GM12864 (cell line): ENCODE data around the gene SSH2.
A peak's percentile ranks its signal among the peaks of the same experiment; 100 is the strongest.
"Not testable (repeated sequence)": the region's sequence is repeated elsewhere in the genome, so short reads cannot be mapped to it uniquely, and the experiment has no call there.

Experiments used
- DNase-seq: peaks from one replicate; pipeline ENCODE4 v3.0.0-alpha.2; 2011; ENCODE audit warnings: low read depth
- H3K4me3 ChIP-seq: 2 replicates; pipeline ENCODE4 v1.5.1; 2011; ENCODE audit warnings: mild to moderate bottlenecking, low read depth, low read length, control low read depth
- CTCF ChIP-seq: IDR thresholded peaks from 2 replicates; pipeline ENCODE4 v1.5.1; 2011; ENCODE audit warnings: low read depth, mild to moderate bottlenecking, moderate library complexity, low read length, control low read depth, inconsistent platforms; ENCODE audit errors: missing control alignments

The SSH2 gene

GRCh38 chr17:29728490-29728889 lies 201.5 kb downstream of the SSH2 start:
- no peak for DNase-seq
- TF ChIP-seq CTCF = no peak
- no peak overlapping the region for H3K4me3 ChIP-seq

DNA sequence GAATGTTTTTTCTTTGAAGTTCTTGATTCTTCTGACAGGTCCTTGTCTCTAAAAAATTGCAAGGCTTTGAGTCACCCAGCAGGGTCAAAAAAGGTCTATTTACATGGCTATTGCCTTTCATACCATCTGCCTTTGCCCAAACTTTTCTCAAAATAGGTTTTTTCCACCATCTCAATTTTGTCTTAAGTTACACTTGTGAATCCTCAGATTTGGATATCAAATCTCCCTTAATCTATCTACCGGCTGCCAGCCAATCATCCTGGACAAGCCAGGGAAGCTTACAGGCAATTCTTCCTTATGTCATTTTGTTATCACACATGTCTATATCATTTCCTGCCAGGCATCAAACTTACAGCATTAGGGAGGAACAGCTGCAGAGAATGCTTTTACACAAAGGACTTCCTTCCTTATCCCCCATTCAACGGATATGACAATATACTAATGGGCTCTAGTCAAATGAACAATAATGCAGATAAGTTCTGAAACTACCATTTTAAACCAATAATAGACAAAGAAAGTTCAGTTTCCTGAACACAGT lies 203.2 kb downstream of the SSH2 start:
- DNase-seq = no peak
- TF ChIP-seq CTCF = no peak
- H3K4me3 ChIP-seq = no peak overlapping the region

GRCh38 chr17:29725408-29725807 lies 204.6 kb downstream of the SSH2 start:
- H3K4me3 ChIP-seq, DNase-seq: not testable (repeated sequence)

DNA sequence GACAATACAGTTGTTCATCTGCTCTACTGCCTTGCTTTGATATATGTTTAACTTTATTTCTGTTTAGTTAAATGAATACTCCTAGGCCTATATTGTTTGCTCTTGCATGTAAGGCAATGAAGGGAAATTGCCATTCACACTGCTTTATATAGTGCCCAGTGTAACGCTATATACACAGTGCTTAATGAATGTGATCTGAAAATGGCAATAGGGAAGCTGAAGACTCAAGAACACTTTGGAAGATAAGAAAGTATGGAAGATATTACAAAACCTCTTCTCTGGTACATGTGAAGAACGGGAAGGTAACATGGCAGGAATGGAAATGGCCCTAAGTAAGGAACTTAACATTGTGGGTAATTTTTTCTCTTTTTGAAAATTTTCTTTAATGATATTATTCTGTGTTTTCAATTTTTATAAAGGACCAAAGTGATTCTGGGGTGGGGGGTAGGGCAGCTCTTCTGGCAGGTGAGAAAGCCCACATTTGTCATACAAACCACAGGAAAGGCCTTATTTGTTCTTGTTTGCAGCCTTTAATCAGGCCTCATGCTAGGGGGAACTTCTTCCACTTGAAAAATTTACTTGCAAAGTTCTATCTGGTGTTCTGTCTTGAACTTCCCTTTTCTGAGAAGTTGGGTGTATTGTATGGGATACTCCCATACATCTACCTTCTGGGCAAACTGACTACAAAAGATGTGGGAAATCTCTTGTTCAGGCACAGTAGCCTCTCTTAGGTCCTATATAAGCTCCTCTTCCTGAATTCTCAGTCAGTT lies 206.6 kb downstream of the SSH2 start:
- DNase-seq = no peak
- TF ChIP-seq CTCF = no peak
- H3K4me3 ChIP-seq = no peak overlapping the region; the same call in 1 of the 2 replicates

DNA sequence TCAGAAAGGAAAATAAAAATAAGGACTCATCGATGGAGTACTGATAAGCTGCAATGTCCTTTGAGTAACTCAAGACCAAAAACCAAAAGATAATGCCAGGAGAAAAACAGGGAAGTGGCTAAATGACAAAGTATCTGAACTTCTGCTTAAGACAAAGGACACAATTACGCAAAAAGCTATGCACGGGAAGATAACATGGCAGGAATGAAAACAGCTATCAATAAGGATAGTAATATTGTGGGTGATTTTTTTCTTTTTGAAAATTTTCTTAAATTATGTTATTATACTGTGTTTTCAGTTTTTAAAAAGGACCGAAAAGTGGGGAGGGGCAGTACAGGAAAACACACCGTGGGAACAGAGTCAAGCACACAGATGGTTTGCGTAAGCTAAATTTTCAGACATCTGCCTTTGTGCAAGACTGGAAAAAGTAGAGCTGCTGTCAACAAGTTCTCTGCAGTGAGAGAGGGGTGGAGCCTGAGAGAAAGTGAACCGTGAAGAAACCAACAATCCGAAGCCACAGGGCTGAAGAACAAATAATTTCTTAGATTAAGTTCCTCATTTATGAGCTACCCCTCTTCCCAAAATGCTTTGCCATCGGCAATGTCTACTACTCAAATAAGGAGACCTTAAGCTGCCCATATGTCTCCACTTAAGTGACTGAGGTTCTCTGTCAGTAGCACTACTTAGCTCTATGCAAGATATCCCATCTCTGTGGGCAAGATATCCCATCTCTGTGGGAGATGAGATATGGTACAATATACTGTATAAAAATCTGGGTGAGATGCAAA lies 207.4 kb downstream of the SSH2 start:
- TF ChIP-seq CTCF = no peak
- peak; percentile 90 for DNase-seq
- peak overlapping the region; percentile 29; the same call in 1 of the 2 replicates for H3K4me3 ChIP-seq

GRCh38 chr17:29720551-29720950 lies 209.5 kb downstream of the SSH2 start:
- no peak for DNase-seq
- no peak for TF ChIP-seq CTCF
- no peak overlapping the region for H3K4me3 ChIP-seq

DNA sequence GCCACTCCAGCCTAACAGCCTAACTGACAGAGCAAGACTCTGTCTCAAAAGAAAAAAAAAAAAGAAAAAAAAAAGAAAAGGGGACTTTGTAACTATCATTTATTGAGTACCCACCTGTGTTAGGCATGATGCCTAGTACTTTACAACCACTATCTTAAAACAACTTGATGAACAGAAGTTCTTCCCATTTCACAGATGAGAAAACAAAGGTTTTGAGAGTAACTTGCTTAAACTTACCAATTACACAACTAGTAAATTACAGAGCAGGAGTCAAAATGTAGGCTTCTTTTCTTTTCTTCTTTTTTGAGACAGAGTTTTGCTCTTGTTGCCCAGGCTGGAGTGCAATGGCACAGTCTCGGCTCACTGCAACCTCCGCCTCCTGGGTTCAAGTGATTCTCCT lies 210.6 kb downstream of the SSH2 start:
- H3K4me3 ChIP-seq = no peak overlapping the region
- no peak for DNase-seq
- no peak for TF ChIP-seq CTCF
